HG02642 (cell line): ENCODE measurements around the gene TBC1D20.
A peak's percentile ranks its signal among the peaks of the same experiment; 100 is the strongest.
"Not testable (repeated sequence)": the region's sequence is repeated elsewhere in the genome, so short reads cannot be mapped to it uniquely, and the experiment has no call there.

ENCODE experiments used
- ATAC-seq: cut with Tn5 transposase; IDR thresholded peaks from one replicate; pipeline ENCODE4 v1.9.1; 2021; ENCODE audit warnings: mild to moderate bottlenecking; ENCODE audit not compliant: unreplicated experiment, poor library complexity

The TBC1D20 gene

GRCh38 chr20:476561-477249 is 14.4 kb upstream of the TBC1D20 start:
- not testable (repeated sequence) for ATAC-seq

GRCh38 chr20:475463-476357 is 13.4 kb upstream of the TBC1D20 start:
- no peak for ATAC-seq

GRCh38 chr20:474581-474980 is 12.2 kb upstream of the TBC1D20 start:
- ATAC-seq, result no peak

GRCh38 chr20:472889-473292 is 10.6 kb upstream of the TBC1D20 start:
- ATAC-seq, result no peak

- no peak for ATAC-seq
Observed at GRCh38 chr20:472137-472846, 10.0 kb upstream of the TBC1D20 start.

- ATAC-seq, result no peak
Observed at GRCh38 chr20:469746-470490, 7.6 kb upstream of the TBC1D20 start.

GRCh38 chr20:467755-468154 is 5.4 kb upstream of the TBC1D20 start:
- ATAC-seq, result no peak

GRCh38 chr20:461254-462198 is 807 bp downstream of the TBC1D20 start:
- ATAC-seq, result peak; percentile 41

GRCh38 chr20:460707-461106 is 1.6 kb downstream of the TBC1D20 start:
- no peak for ATAC-seq

- ATAC-seq, result no peak
Observed at GRCh38 chr20:460180-460579, 2.2 kb downstream of the TBC1D20 start.

- no peak for ATAC-seq
Observed at GRCh38 chr20:458776-459175, 3.6 kb downstream of the TBC1D20 start.

- ATAC-seq, result no peak
Observed at GRCh38 chr20:454951-455350, 7.4 kb downstream of the TBC1D20 start.

- not testable (repeated sequence) for ATAC-seq
Observed at GRCh38 chr20:452021-452420, 10.3 kb downstream of the TBC1D20 start.

GRCh38 chr20:445514-446336 is 16.6 kb downstream of the TBC1D20 start:
- ATAC-seq, result no peak

GRCh38 chr20:444862-445426 is 17.4 kb downstream of the TBC1D20 start:
- ATAC-seq, result no peak

- ATAC-seq, result no peak
Observed at GRCh38 chr20:444117-444516, 18.2 kb downstream of the TBC1D20 start.

- no peak for ATAC-seq
Observed at GRCh38 chr20:443223-443775, 19.0 kb downstream of the TBC1D20 start.

- ATAC-seq, result no peak
Observed at GRCh38 chr20:440636-441035, 21.7 kb downstream of the TBC1D20 start.
